ENCODE measurements around the gene RGS5. TPM values are rescaled to one million over a fixed set of nuclear protein-coding genes. Genes with fewer than 3 reads are reported as not detected.
"Not testable (repeated sequence)": the region's sequence is repeated elsewhere in the genome, so short reads cannot be mapped to it uniquely, and the experiment has no call there.

RGS5 gene, protein sequence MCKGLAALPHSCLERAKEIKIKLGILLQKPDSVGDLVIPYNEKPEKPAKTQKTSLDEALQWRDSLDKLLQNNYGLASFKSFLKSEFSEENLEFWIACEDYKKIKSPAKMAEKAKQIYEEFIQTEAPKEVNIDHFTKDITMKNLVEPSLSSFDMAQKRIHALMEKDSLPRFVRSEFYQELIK
- total RNA-seq (1 to 10 TPM; 2.8 to 3.0 TPM), polyA plus RNA-seq (4.9 TPM)

DNA sequence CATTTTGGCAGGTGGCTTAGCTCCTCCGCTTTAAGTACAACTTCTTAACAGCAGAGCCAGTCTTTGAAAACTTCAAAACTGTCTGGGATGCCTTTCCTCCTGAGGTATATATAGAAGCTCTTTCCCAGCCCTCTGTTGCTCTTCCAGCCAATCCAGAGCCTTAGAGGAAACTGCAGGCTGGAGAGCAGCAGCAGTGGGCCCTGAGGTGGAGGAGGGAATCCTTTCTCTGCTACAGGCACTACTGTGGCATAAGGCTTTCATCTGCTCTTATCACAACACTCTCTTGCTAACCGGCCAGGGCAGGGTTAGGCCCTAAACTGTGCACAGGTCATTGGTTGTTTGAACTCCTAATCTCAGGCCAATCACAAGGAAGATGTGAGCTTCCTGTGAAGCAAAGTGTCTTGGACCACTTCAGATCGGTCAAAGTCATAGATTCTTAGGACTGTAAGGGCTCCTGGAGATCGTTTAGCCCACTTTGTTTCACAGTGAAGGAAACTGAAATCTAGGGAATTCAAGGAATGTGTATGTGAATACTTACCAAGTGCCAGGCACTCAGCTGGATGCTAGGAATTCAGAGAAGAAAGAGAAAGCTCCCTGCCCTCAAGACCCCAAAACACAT lies at the start of gene RGS5:
TSS of gene RGS5 (minus strand) at position 84 of the 619 bp plus-strand sequence. CDS start at position 3, 81 bp downstream.
- Mint-ChIP-seq H3K4me1 (no peaks in the 10 kb centered on the region), H3K36me3 (no peaks in the 10 kb centered on the region), H3K4me3 (no peak within 1 kb of the TSS), H3K9me3 (no peaks in the 10 kb centered on the region), H3K27ac (no peak within 1 kb of the TSS), H3K27me3 (peaks cover 0 to 3% of the 10 kb centered on the region in 2 donors)
- ChIA-PET CTCF (no interaction called here), POLR2A (no interaction called here)
- H3K4me1 ChIP-seq (ENCODE audit: insufficient read depth, low read length), result no peaks in the 10 kb centered on the region
- no peak within 1 kb of the TSS for H3K4me3 ChIP-seq (ENCODE audit: low read length)
- H3K27ac ChIP-seq (ENCODE audit: low read depth, low read length), result no peak within 1 kb of the TSS
- no peaks in the 10 kb centered on the region for H3K27me3 ChIP-seq (ENCODE audit: insufficient read depth, low read length, poor library complexity, severe bottlenecking)
- no peak for DNase-seq
- no peaks in the 10 kb centered on the region for H3K9me3 ChIP-seq (ENCODE audit: low read length)
- no peaks in the 10 kb centered on the region for H3K36me3 ChIP-seq (ENCODE audit: insufficient read depth, low read length)

- Mint-ChIP-seq H3K27me3 (no peaks in the 10 kb centered on the region), H3K4me1 (no peaks in the 10 kb centered on the region), H3K9me3 (peaks cover 0 to 12% (median 0%) of the 10 kb centered on the region in 5 donors), H3K36me3 (peaks cover 0 to 14% (median 6%) of the 10 kb centered on the region in 3 donors), H3K27ac (no peak overlapping the region), H3K4me3 (no peak overlapping the region)
- ChIA-PET POLR2A (no interaction called here), CTCF (no interaction called here)
- no peak for DNase-seq
- Histone ChIP-seq H3K27ac (ENCODE audit: low read depth, low read length) (no peak overlapping the region), H3K27me3 (ENCODE audit: insufficient read depth, low read length, poor library complexity, severe bottlenecking) (no peaks in the 10 kb centered on the region), H3K4me1 (ENCODE audit: insufficient read depth, low read length) (no peaks in the 10 kb centered on the region), H3K9me3 (ENCODE audit: low read length) (no peaks in the 10 kb centered on the region), H3K4me3 (ENCODE audit: low read length) (no peak overlapping the region), H3K36me3 (ENCODE audit: insufficient read depth, low read length) (no peaks in the 10 kb centered on the region)
Observed at GRCh38 chr1:163250382-163250974, 47.8 kb upstream of the RGS5 start.

DNA sequence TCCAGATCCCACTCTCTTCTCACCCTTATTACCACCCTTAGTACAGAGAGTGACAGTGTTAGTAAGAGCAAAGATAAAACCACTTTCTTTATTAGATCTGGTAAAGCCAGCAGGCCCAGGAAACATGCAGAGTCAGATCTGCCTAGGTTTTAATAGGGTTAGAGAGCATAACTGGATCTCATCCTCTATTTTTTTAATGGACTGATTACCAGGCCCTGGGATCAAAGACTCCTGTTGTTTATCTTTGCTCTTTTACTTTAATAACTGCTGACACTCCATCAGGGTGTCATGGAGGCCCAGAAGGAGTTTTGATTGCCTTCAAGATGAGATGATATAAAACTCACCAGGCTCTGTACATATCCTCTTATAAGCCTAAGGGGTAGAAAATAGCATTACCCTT lies 45.3 kb upstream of the RGS5 start:
- H3K27me3 Mint-ChIP-seq, result no peaks in the 10 kb centered on the region
- no peak overlapping the region for H3K4me3 Mint-ChIP-seq
- Histone ChIP-seq H3K4me1 (ENCODE audit: insufficient read depth, low read length) (no peaks in the 10 kb centered on the region), H3K36me3 (ENCODE audit: insufficient read depth, low read length) (no peaks in the 10 kb centered on the region), H3K27ac (ENCODE audit: low read depth, low read length) (no peak overlapping the region), H3K4me3 (ENCODE audit: low read length) (no peak overlapping the region), H3K27me3 (ENCODE audit: insufficient read depth, low read length, poor library complexity, severe bottlenecking) (no peaks in the 10 kb centered on the region), H3K9me3 (ENCODE audit: low read length) (no peaks in the 10 kb centered on the region)
- no peak overlapping the region for H3K27ac Mint-ChIP-seq
- H3K9me3 Mint-ChIP-seq, result peaks cover 0 to 11% (median 0%) of the 10 kb centered on the region in 5 donors
- CTCF ChIA-PET, result no interaction called here
- H3K4me1 Mint-ChIP-seq, result no peaks in the 10 kb centered on the region
- H3K36me3 Mint-ChIP-seq, result peaks cover 1 to 17% (median 3%) of the 10 kb centered on the region in 3 donors
- POLR2A ChIA-PET, result no interaction called here
- DNase-seq, result no peak

GRCh38 chr1:163244648-163245047 lies 41.9 kb upstream of the RGS5 start:
- H3K36me3 ChIP-seq (ENCODE audit: insufficient read depth, low read length); CTCF ChIA-PET; H3K27ac Mint-ChIP-seq; H3K27me3 Mint-ChIP-seq; H3K4me3 Mint-ChIP-seq; DNase-seq; POLR2A ChIA-PET; H3K27me3 ChIP-seq (ENCODE audit: insufficient read depth, low read length, poor library complexity, severe bottlenecking); H3K27ac ChIP-seq (ENCODE audit: low read depth, low read length); H3K4me1 ChIP-seq (ENCODE audit: insufficient read depth, low read length); H3K4me1 Mint-ChIP-seq; H3K4me3 ChIP-seq (ENCODE audit: low read length); H3K9me3 ChIP-seq (ENCODE audit: low read length): not testable (repeated sequence)
- Mint-ChIP-seq H3K36me3 (peaks cover 5 to 22% (median 5%) of the 10 kb centered on the region in 3 donors), H3K9me3 (peaks cover 0 to 11% (median 0%) of the 10 kb centered on the region in 5 donors)

DNA sequence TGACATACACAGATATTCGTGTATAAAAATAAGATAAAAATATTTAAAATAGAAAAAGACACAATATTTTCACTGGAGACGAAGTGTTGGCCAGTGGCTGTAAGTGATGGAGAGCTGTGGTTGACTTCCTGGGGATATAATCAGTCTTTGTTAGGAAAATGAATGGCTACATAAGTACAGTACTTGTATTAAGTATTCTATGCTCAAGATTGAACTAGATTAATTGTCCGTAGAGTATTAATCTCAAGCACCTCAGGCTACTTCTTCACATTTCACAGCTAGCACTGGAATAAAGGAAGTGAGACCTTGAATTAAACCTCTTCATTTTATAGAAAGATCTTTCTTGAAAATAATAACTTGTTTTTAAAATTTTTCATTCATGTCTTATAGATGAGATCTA lies 39.0 kb upstream of the RGS5 start:
- no peaks in the 10 kb centered on the region for H3K4me1 ChIP-seq (ENCODE audit: insufficient read depth, low read length)
- Mint-ChIP-seq H3K27ac (no peak overlapping the region), H3K27me3 (no peaks in the 10 kb centered on the region), H3K4me1 (no peaks in the 10 kb centered on the region), H3K4me3 (no peak overlapping the region), H3K36me3 (peaks cover 4 to 28% (median 5%) of the 10 kb centered on the region in 3 donors), H3K9me3 (peaks cover 0 to 11% (median 0%) of the 10 kb centered on the region in 5 donors)
- H3K9me3 ChIP-seq (ENCODE audit: low read length), result no peaks in the 10 kb centered on the region
- H3K36me3 ChIP-seq (ENCODE audit: insufficient read depth, low read length), result no peaks in the 10 kb centered on the region
- DNase-seq, result no peak
- ChIA-PET POLR2A (no interaction called here), CTCF (no interaction called here)
- no peak overlapping the region for H3K4me3 ChIP-seq (ENCODE audit: low read length)
- H3K27me3 ChIP-seq (ENCODE audit: insufficient read depth, low read length, poor library complexity, severe bottlenecking), result no peaks in the 10 kb centered on the region
- H3K27ac ChIP-seq (ENCODE audit: low read depth, low read length), result no peak overlapping the region

- peaks cover 0 to 9% (median 0%) of the 10 kb centered on the region in 5 donors for H3K9me3 Mint-ChIP-seq
- no peaks in the 10 kb centered on the region for H3K4me1 ChIP-seq (ENCODE audit: insufficient read depth, low read length)
- H3K27me3 Mint-ChIP-seq, result no peaks in the 10 kb centered on the region
- H3K36me3 Mint-ChIP-seq, result peaks cover 2 to 26% (median 5%) of the 10 kb centered on the region in 3 donors
- no peaks in the 10 kb centered on the region for H3K4me1 Mint-ChIP-seq
- no peak for DNase-seq
- no peak overlapping the region for H3K4me3 Mint-ChIP-seq
- H3K27ac Mint-ChIP-seq, result no peak overlapping the region
- H3K27ac ChIP-seq (ENCODE audit: low read depth, low read length), result no peak overlapping the region
- ChIA-PET POLR2A (no interaction called here), CTCF (no interaction called here)
- H3K4me3 ChIP-seq (ENCODE audit: low read length), result no peak overlapping the region
- H3K9me3 ChIP-seq (ENCODE audit: low read length), result no peaks in the 10 kb centered on the region
- H3K27me3 ChIP-seq (ENCODE audit: insufficient read depth, low read length, poor library complexity, severe bottlenecking), result no peaks in the 10 kb centered on the region
- no peaks in the 10 kb centered on the region for H3K36me3 ChIP-seq (ENCODE audit: insufficient read depth, low read length)
Observed at GRCh38 chr1:163240705-163241104, 38.0 kb upstream of the RGS5 start.

- H3K36me3 ChIP-seq (ENCODE audit: insufficient read depth, low read length); CTCF ChIA-PET; H3K27me3 ChIP-seq (ENCODE audit: insufficient read depth, low read length, poor library complexity, severe bottlenecking); H3K4me1 ChIP-seq (ENCODE audit: insufficient read depth, low read length); DNase-seq; H3K9me3 ChIP-seq (ENCODE audit: low read length); H3K4me3 ChIP-seq (ENCODE audit: low read length); H3K27me3 Mint-ChIP-seq; H3K27ac ChIP-seq (ENCODE audit: low read depth, low read length); POLR2A ChIA-PET; H3K27ac Mint-ChIP-seq; H3K4me1 Mint-ChIP-seq; H3K9me3 Mint-ChIP-seq; H3K4me3 Mint-ChIP-seq: not testable (repeated sequence)
- H3K36me3 Mint-ChIP-seq, result peaks cover 0 to 19% (median 1%) of the 10 kb centered on the region in 3 donors
Observed at GRCh38 chr1:163233643-163234042, 30.9 kb upstream of the RGS5 start.

GRCh38 chr1:163231385-163231784 lies 28.7 kb upstream of the RGS5 start:
- Mint-ChIP-seq H3K4me1 (no peaks in the 10 kb centered on the region), H3K36me3 (peaks cover 0 to 16% (median 1%) of the 10 kb centered on the region in 3 donors), H3K4me3 (no peak overlapping the region), H3K27me3 (peaks cover 0 to 1% of the 10 kb centered on the region in 2 donors), H3K9me3 (peaks cover 0 to 3% (median 0%) of the 10 kb centered on the region in 5 donors), H3K27ac (no peak overlapping the region)
- Histone ChIP-seq H3K4me1 (ENCODE audit: insufficient read depth, low read length) (no peaks in the 10 kb centered on the region), H3K27ac (ENCODE audit: low read depth, low read length) (no peak overlapping the region), H3K4me3 (ENCODE audit: low read length) (no peak overlapping the region), H3K36me3 (ENCODE audit: insufficient read depth, low read length) (no peaks in the 10 kb centered on the region), H3K27me3 (ENCODE audit: insufficient read depth, low read length, poor library complexity, severe bottlenecking) (no peaks in the 10 kb centered on the region), H3K9me3 (ENCODE audit: low read length) (no peaks in the 10 kb centered on the region)
- ChIA-PET POLR2A (no interaction called here), CTCF (no interaction called here)
- no peak for DNase-seq
